SHP77 treated with DMSO at 0.1 percent for 48 hours (cell line): ENCODE results near the gene CYLD.

ENCODE experiments used
- DNase-seq: peaks from one replicate; lab custom pipeline; 2025; lab: John Stamatoyannopoulos, UW

The CYLD gene

GRCh38 chr16:50711862-50712559, 29.9 kb upstream of the CYLD start:
- DNase-seq: peak; percentile 14

DNA sequence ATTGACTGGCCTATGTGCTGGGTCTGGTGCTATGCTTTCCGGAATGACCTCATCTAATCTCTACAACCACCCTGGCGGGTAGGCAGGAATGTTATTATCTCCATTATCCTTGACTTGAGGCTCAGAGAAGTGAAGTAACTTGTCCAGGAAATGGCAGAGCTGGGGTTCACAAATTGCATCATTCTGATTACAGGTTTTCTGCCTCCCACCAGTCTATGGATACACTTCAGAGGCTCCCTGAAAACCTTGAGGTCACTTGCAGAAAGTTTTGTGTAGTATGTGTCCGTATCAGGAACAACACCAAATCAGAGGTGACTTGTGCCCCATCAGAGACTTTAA, 29.4 kb upstream of the CYLD start:
- no peak for DNase-seq

GRCh38 chr16:50712956-50713355, 28.9 kb upstream of the CYLD start:
- no peak for DNase-seq

DNA sequence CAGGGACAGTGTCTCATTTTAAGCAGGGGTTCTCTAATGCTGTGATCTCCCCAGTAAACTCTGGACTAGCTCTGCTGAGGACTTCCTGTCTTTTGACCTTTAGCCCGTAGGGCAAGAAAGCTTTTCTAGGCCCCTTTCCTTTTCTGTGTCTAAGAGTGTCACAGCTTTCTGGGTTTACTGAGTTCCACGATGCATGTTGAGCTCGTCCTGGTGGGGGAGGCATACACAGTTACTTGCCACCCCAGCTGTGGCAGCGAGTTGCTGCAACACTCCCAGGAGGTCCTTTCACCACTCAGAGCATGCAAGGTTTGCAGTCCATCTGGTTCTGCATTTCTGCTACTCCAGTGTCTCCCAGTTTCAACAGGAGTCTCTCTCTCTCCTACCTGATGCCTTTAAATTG, 24.8 kb upstream of the CYLD start:
- DNase-seq: no peak

DNA sequence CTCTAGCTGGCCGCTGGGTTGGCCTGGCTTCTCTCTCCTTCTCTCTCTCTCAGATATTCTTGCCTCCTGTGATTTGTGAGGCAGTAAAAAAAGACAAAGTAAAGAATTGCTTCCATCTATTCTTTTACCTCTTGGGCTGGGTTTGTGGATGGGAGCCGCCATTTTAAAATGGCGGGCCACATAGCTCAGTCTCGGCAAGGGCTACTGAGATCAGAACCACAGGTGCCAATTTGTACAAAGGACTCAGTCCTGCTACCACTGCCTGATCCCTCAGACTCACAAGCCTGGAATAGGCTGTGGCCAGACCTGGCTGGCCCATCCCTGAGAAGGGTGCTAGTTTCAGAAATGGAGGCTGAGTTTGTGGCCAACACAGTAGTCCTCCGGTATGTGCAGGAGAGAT, 24.4 kb upstream of the CYLD start:
- DNase-seq: no peak

DNA sequence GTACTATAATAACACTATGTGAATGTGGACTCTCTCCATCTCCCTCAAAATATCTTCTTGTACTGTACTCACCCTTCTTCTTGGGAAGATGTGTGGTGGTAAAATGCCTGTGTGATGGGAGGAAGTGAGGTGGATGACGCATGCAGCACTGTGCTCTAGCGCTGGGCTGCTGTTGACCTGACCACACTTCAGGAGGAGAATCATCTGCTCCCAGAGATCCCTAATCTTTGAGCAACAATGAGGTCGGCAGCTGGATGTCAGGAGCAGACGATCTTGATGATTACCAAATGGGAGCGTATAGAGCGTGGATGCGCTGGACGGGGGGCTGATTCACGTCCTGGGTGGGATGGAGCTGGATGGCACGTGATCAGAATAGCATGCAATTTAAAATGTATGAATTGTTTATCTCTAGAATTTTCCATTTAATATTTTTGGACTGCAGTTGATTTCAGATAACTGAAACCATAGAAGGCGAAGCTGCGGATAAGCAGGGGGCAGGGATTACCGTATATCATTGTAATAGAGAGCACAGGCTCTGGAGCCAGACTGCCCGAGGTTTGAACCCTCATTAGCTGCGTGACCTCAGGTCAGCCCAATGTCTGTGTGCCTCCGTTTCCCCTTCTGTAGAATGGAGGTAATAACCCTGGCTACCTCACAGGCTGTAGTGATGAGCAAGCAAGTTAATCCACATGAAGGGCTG, 23.7 kb upstream of the CYLD start:
- no peak for DNase-seq

- DNase-seq: no peak
Observed at GRCh38 chr16:50718761-50719400, 23.0 kb upstream of the CYLD start.

DNA sequence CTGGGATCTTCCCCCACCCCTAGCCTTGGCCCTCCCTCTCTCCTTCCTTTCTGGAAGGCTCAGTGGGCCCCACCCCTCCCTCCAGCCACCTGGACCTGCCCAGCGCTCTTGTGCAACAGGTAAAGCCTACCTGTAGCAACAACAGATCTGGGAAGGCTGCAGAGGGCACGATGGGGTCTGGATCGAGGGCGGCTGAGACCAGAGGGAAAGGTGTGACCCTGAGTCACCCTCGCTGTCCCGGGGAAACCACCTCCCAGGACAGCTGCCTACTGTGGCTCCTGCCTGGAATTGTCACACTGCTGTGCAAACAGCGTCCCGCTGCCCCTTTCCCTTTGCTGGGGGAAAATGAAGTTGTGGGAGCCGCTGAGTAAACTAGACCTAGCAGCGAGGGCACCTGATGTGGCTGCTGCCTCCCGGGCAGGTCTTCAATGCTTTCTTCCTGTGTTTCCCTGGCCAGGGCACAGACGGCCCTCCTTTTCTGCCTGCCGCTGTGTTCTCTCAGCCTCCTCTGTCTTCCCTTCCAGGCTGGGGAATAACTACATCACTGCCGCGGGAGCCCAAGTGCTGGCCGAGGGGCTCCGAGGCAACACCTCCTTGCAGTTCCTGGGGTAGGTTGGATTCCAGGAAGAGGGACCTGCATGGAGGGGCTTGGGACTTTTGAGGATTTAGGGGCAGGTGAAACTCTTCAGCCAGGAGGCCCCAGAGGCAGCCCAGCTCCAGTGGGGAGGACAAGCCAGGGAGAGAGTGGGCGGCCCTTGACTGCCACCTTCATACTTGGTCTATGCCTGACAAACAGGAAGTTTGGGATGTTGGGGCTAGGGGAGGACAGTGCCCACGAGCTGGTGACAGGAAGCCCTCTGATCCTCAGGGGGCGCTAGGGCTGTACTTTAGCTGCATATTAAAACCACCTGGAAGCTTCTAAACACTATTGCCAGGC, 22.2 kb upstream of the CYLD start:
- no peak for DNase-seq

DNA sequence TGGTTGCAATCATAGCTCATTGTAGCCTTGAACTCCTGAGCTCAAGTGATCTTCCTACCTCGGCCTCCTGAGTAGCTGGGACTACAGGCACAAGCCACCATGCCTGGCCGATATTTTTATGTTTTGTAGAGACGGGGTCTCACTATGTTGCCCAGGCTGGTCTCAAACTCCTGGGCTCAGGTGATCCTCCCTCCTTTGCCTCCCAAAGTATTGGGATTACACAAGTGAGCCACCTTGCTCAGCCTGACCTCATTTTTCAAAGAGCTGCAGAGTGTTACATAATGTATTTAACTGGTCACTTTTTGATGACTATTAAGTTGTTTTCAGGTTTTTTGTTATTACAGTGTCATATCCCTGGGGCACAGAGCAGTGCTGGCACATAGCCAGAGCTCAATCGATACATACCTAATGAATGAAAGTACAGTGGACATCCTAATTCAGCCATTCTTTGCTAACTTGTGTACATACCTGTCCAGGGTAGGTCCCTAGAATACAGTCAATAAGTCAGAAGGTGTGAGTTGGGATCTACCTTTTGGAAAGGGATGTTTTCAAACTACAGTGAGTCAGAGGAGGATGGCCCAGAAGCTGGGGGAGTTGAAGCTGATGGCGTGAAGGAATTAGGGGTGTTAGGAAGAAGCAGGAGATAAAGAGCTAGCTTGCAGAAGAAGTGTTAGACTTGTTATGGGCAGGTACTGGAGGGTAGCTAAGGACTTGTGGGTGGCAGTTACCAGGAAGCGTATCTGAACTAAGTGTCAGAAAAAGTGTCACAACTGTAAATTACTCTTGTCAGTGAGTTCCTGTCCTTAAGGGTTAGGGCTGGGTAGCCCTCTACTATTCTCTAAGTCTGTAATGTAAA, 20.1 kb upstream of the CYLD start:
- DNase-seq: no peak

- no peak for DNase-seq
Observed at GRCh38 chr16:50722405-50722737, 19.5 kb upstream of the CYLD start.

DNA sequence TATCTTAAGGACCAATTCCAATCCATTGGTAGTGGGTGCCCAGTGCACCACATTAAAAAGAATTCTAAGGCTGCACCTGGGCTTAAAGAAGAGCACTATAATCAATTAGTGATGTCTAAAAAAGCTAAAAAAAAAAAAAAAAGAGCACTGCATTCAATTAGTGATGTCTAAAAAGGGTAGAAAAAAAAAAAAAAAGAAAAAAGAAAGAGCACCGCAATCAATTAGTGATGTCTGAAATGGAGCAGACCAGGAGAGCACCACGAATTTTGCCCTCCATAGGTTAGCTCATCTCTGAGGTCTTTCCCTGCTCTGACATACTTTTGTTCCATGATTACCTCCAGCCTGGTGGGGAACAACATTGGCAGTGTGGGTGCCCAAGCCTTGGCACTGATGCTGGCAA, 18.9 kb upstream of the CYLD start:
- DNase-seq: no peak

DNA sequence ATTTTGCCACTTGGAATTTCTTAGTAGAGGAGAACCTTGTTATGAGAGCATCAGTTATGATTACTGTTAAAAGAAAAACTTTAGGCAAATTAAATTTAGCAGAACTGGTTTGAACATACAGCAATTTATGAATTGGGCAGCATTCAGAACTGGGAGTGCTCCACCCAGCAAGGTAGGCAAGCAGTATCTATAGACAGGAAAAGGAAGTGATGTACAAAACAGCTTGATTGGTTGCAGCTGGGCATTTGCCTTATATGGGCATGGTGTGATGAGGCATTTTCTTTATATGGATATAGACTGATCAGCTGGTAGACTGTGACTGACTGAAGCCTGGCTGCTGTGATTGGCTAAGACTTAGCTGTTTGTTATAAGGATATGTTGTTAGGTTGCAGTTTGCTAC, 17.6 kb upstream of the CYLD start:
- DNase-seq: no peak

GRCh38 chr16:50731130-50731988, 10.5 kb upstream of the CYLD start:
- DNase-seq: no peak

DNA sequence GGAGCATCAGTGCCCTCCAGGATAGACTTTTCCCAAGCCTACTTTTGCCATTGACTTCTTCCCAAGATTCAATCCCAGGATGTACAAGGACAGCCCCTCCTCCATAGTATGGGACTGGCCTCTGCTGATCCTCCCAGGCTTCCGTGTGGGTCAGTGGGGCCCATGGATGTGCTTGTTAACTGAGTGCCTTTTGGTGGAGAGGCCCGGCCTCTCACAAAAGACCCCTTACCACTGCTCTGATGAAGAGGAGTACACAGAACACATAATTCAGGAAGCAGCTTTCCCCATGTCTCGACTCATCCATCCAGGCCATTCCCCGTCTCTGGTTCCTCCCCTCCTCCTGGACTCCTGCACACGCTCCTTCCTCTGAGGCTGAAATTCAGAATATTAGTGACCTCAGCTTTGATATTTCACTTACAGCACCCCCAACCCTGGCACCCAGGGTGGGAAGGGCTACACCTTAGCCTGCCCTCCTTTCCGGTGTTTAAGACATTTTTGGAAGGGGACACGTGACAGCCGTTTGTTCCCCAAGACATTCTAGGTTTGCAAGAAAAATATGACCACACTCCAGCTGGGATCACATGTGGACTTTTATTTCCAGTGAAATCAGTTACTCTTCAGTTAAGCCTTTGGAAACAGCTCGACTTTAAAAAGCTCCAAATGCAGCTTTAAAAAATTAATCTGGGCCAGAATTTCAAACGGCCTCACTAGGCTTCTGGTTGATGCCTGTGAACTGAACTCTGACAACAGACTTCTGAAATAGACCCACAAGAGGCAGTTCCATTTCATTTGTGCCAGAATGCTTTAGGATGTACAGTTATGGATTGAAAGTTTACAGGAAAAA, 9.7 kb upstream of the CYLD start:
- no peak for DNase-seq

- DNase-seq: no peak
Observed at GRCh38 chr16:50733468-50733867, 8.4 kb upstream of the CYLD start.

- no peak for DNase-seq
Observed at GRCh38 chr16:50735629-50736122, 6.2 kb upstream of the CYLD start.

DNA sequence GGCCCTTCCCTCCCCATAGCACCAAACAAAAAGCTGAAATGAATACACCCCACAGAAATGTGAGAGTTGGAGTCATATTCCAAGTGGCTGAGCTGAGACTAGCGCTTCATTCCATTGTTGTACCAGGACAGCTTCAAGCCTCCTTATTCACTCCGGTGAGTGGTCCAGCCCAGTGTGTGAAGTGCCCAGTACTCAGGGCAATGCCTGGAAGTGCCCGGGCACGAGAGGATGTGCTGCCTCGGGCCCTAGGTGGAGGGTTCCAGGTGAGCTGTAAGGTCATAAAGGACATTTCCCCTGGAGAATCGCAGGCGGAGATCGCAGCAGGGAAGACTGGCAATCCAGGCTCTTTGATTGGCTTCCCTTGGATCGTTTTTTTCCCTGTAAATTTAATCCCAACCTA, 5.4 kb upstream of the CYLD start:
- no peak for DNase-seq

GRCh38 chr16:50737420-50737959, 4.4 kb upstream of the CYLD start:
- DNase-seq: no peak

DNA sequence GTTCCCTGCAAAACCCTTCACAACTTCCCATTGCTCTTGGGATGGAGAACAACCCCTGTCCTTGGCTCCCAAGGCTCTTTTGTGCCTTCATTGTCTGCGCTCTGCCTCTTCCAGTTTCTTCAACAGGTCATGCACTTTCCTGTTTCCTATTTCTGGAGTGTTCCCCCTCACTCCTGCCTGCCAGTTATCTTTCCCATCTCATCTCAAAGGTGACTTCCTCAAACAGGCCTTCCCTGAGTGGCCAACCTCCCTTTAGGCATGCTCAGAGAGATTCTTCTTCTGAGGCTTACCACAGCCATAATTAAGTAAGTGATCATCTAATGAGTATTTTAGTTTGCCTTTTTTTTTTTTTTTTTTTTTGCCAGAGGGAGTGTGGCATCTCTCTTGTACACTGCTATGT, 2.9 kb upstream of the CYLD start:
- DNase-seq: no peak
